ENCODE data around the gene ZMYND11.
"Not testable (repeated sequence)": the region's sequence is repeated elsewhere in the genome, so short reads cannot be mapped to it uniquely, and the experiment has no call there.

Gene ZMYND11

DNA sequence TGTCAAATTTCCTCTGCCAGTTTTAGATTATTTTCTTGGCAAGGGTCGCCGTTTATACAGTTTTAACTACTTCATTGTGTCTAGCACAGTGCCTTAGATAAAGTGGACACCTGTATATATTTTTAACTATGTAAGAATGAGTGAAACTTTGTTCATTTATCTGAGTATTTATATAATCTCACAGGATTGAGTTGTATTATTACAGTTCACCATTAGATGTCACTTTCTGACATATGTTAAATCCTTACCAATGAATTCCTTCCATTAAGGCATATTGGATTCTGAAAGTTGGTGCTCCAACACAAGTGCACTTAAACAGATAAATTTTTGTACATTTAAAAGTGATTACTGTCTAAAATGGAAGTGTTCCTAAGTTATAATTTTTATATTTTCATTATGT, 43.0 kb downstream of the ZMYND11 start:
- peak; percentile 18 for DNase-seq (ENCODE audit: low read depth, low spot score)
- H3K9ac ChIP-seq (ENCODE audit: insufficient read length), result no peak overlapping the region
- TF ChIP-seq EZH2 (IDR thresholded peaks at IDR 0.05) (no peak), FOXP2 (optimal IDR thresholded peaks at IDR 0.05; ENCODE audit: control extremely low read depth, extremely low read length, insufficient read depth) (no peak), POLR2AphosphoS5 (IDR thresholded peaks at IDR 0.05; ENCODE audit: borderline replicate concordance, low read depth, low read length) (no peak)

DNA sequence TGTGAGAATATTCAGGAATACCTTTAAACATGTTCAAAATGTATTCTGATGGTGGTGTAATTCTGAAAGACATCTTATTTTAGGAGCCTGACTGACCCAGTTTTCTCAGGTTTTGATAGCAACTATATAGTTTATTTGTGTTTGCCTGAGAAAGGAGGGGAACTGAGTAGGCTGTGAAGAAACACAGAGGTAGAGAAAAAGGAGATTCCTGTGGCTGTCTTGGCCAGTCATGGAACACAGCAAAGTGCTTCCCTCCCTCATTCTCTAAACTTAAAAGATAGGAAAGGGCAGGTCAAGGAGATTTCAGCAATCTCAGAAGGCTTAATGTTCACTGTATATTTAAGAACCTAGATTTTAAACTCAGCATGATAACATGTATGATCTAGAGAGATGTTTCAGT, 43.5 kb downstream of the ZMYND11 start:
- Histone ChIP-seq H3K4me3 (no peak overlapping the region), H3K36me3 (ENCODE audit: insufficient read depth, low read length) (peaks cover 14% of the 10 kb centered on the region; the same call in 1 of the 2 replicates), H3K9me3 (ENCODE audit: low read depth, low read length) (no peaks in the 10 kb centered on the region), H3K9ac (ENCODE audit: insufficient read length) (no peak overlapping the region), H3K27ac (no peak overlapping the region)
- DNase-seq (ENCODE audit: low read depth, low spot score), result no peak
- TF ChIP-seq FOXP2 (optimal IDR thresholded peaks at IDR 0.05; ENCODE audit: control extremely low read depth, extremely low read length, insufficient read depth), result no peak
- no peak for TF ChIP-seq EZH2 (IDR thresholded peaks at IDR 0.05)
- no peak for TF ChIP-seq POLR2AphosphoS5 (IDR thresholded peaks at IDR 0.05; ENCODE audit: borderline replicate concordance, low read depth, low read length)

More for the DNA sequence above, 43.0 kb downstream of the ZMYND11 start:
- H3K36me3 ChIP-seq (ENCODE audit: insufficient read depth, low read length), result peaks cover 9% of the 10 kb centered on the region; the same call in 1 of the 2 replicates
- no peaks in the 10 kb centered on the region for H3K9me3 ChIP-seq (ENCODE audit: low read depth, low read length)
- no peak overlapping the region for H3K27ac ChIP-seq
- no peak overlapping the region for H3K4me3 ChIP-seq

DNA sequence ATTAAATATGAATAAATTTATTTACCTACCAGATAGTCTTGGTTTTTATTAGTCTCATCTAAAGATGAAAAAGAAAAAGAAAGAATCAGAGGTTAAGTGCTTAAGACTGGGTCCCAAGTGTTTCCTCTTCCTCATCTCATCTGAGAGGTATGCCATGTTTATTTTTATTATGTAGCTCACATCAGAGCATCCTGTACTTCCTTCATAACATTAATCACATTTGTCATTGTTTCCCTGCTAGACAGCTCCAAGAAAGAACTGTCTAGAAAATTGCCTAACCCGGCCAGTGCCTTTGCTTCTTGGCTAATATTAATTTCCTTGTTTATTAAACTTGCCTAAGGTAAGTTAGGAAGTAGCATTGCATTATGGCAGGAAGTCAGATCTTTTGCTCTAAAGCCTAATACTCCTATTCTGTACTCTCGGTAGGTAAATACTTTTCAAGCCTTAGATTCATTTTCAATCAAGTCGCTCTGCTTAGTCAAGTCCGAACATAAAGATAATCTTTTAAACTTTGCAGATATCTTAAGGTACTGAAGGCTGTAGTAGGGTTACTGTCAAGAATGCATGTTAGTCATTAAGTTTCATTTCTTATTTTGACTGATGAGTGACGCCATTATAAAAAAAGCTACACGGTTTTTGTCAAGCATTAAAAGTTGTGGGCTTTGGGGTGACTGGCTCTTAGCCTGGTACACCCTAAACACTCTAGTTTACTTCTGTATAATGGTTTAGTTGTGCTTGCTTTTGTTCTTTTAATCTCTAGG, 47.4 kb downstream of the ZMYND11 start:
- TF ChIP-seq POLR2AphosphoS5 (IDR thresholded peaks at IDR 0.05; ENCODE audit: borderline replicate concordance, low read depth, low read length), result no peak
- no peak overlapping the region for H3K4me3 ChIP-seq
- no peak overlapping the region for H3K27ac ChIP-seq
- no peaks in the 10 kb centered on the region for H3K9me3 ChIP-seq (ENCODE audit: low read depth, low read length)
- DNase-seq (ENCODE audit: low read depth, low spot score), result no peak
- peaks cover 16% of the 10 kb centered on the region; the same call in 1 of the 2 replicates for H3K36me3 ChIP-seq (ENCODE audit: insufficient read depth, low read length)
- no peak overlapping the region for H3K9ac ChIP-seq (ENCODE audit: insufficient read length)

DNA sequence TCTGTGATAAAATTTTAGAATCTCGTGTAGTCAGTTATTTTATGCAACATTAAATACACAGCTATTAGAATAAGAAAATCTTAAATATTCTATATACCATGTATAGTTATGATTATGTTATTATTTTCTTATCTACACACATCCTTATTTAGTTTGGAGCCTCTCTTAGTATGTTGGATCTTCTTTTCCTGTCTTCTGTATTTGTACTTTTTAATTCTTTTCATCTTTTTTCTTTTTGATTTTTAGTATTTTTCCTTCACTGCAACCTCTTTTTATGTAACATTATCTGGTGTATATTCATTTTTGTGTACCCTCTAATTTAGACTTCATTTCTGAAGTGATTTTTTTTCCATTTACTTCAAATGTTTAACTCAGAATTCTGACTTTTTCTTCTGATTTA, 48.9 kb downstream of the ZMYND11 start:
- H3K36me3 ChIP-seq (ENCODE audit: insufficient read depth, low read length), result peaks cover 16% of the 10 kb centered on the region; the same call in 1 of the 2 replicates
- H3K9me3 ChIP-seq (ENCODE audit: low read depth, low read length), result no peaks in the 10 kb centered on the region
- H3K9ac ChIP-seq (ENCODE audit: insufficient read length), result no peak overlapping the region
- no peak for TF ChIP-seq EZH2 (IDR thresholded peaks at IDR 0.05)
- no peak overlapping the region for H3K4me3 ChIP-seq
- DNase-seq (ENCODE audit: low read depth, low spot score), result no peak
- no peak overlapping the region for H3K27ac ChIP-seq

DNA sequence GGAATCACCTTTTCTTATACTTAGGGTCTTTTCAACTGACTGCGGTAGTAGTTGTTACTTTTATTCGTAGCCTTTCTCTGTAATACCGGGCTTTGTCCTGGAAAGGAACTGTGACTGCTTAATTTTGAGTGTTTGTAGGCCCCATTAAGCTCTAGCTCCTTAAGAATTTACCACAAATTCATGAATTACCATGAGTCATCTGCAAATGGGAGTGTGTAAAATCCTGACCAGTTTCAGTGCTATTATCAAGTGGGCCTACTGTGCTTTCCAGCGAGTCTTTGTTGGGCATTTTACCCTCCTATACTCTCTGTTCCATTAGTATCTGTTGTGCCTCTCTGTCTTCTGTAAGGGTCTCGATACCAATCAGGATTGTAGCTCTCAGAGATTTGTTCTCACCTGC, 49.7 kb downstream of the ZMYND11 start:
- H3K27ac ChIP-seq, result no peak overlapping the region
- no peak overlapping the region for H3K9ac ChIP-seq (ENCODE audit: insufficient read length)
- TF ChIP-seq FOXP2 (optimal IDR thresholded peaks at IDR 0.05; ENCODE audit: control extremely low read depth, extremely low read length, insufficient read depth) (no peak), POLR2AphosphoS5 (IDR thresholded peaks at IDR 0.05; ENCODE audit: borderline replicate concordance, low read depth, low read length) (no peak), EZH2 (IDR thresholded peaks at IDR 0.05) (no peak)
- no peak overlapping the region for H3K4me3 ChIP-seq
- no peaks in the 10 kb centered on the region for H3K9me3 ChIP-seq (ENCODE audit: low read depth, low read length)
- H3K36me3 ChIP-seq (ENCODE audit: insufficient read depth, low read length), result peaks cover 16% of the 10 kb centered on the region; the same call in 1 of the 2 replicates
- DNase-seq (ENCODE audit: low read depth, low spot score), result no peak

DNA sequence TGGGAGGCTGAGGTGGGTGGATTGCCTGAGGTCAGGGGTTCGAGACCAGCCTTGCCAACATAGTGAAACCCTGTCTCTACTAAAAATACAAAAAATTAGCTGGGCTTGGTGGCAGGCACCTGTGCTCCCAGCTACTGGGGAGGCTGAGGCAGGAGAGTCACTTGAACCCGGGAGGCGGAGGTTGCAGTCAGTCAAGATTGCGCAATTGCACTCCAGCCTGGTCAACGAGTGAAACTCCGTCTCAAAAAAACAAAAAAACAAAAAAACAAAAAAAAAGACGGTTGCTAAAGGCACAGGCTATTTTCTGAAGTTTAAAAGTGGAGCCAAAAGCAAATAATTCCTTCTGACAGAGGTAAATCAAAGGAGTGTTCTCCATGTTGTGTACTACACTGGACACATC, 50.3 kb downstream of the ZMYND11 start:
- not testable (repeated sequence) for H3K4me3 ChIP-seq; H3K9ac ChIP-seq (ENCODE audit: insufficient read length); H3K9me3 ChIP-seq (ENCODE audit: low read depth, low read length); DNase-seq (ENCODE audit: low read depth, low spot score); H3K27ac ChIP-seq
- peaks cover 16% of the 10 kb centered on the region; the same call in 1 of the 2 replicates for H3K36me3 ChIP-seq (ENCODE audit: insufficient read depth, low read length)

DNA sequence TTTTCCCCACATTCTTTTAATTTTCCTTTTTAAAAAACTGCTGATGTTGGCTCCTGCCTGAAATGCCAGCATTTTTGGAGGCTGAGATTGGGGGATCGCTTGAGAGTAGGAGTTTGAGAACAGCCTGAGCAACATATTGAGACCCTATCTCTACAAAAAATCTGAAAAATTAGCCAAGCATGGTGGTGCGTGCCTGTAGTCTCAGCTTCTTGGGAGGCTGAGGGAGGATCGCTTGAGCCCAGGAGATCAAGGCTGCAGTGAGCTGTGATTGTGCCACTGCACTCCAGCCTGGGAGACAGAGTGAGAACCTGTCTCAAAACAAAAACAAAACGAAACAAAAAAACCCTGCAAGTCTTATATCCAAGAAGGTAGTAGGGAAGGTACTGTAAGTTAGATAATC, 51.7 kb downstream of the ZMYND11 start:
- H3K4me3 ChIP-seq, result no peak overlapping the region

DNA sequence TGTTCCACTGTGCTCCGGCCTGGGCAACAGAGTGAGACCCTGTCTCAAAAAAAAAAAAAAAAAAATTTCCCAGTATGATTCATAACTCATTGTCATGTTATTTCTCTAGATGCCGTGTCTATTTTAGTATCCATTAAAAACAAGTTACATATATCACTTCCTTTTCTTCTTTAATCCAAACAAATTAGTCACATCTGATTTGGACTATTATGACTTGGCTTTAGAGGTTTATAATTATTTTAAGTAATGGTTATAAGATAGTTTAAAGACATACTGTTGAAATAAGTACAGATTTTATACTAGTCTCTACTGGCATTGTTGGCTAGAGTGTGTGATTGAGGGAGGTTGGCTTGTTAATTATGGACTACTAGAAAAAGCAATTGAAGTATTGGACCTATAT, 53.3 kb downstream of the ZMYND11 start:
- Histone ChIP-seq H3K9me3 (ENCODE audit: low read depth, low read length) (no peaks in the 10 kb centered on the region), H3K9ac (ENCODE audit: insufficient read length) (no peak overlapping the region), H3K27ac (no peak overlapping the region), H3K36me3 (ENCODE audit: insufficient read depth, low read length) (peaks cover 9% of the 10 kb centered on the region; the same call in 1 of the 2 replicates), H3K4me3 (no peak overlapping the region)
- TF ChIP-seq POLR2AphosphoS5 (IDR thresholded peaks at IDR 0.05; ENCODE audit: borderline replicate concordance, low read depth, low read length), result no peak
- TF ChIP-seq FOXP2 (optimal IDR thresholded peaks at IDR 0.05; ENCODE audit: control extremely low read depth, extremely low read length, insufficient read depth), result no peak
- no peak for TF ChIP-seq EZH2 (IDR thresholded peaks at IDR 0.05)
- DNase-seq (ENCODE audit: low read depth, low spot score), result no peak

More for the DNA sequence above, 51.7 kb downstream of the ZMYND11 start:
- Histone ChIP-seq H3K27ac (no peak overlapping the region), H3K9ac (ENCODE audit: insufficient read length) (no peak overlapping the region), H3K9me3 (ENCODE audit: low read depth, low read length) (no peaks in the 10 kb centered on the region), H3K36me3 (ENCODE audit: insufficient read depth, low read length) (peaks cover 16% of the 10 kb centered on the region; the same call in 1 of the 2 replicates)
- TF ChIP-seq FOXP2 (optimal IDR thresholded peaks at IDR 0.05; ENCODE audit: control extremely low read depth, extremely low read length, insufficient read depth), result no peak
- TF ChIP-seq POLR2AphosphoS5 (IDR thresholded peaks at IDR 0.05; ENCODE audit: borderline replicate concordance, low read depth, low read length), result no peak
- no peak for TF ChIP-seq EZH2 (IDR thresholded peaks at IDR 0.05)
- DNase-seq (ENCODE audit: low read depth, low spot score), result no peak

DNA sequence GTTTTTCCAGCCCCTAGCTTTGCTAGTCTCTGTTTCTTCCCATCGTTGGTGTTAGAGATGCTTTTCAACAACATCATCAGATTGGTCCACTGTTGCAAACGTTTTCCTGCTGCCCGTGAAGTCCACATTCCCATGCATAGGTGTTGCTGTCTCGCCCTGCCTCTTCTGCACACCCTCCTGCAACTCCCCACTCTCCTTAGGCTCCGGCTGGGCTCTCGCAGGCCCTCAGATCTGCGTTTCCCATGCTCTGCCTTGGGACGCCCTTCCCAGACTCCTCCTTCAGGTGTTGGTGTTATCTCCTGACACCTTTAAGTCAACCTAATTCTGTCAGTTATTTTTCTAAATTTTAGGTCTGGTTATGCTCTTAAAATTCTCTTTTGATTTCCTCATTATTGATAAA, 55.0 kb downstream of the ZMYND11 start:
- TF ChIP-seq EZH2 (IDR thresholded peaks at IDR 0.05), result no peak
- no peak for TF ChIP-seq POLR2AphosphoS5 (IDR thresholded peaks at IDR 0.05; ENCODE audit: borderline replicate concordance, low read depth, low read length)
- TF ChIP-seq FOXP2 (optimal IDR thresholded peaks at IDR 0.05; ENCODE audit: control extremely low read depth, extremely low read length, insufficient read depth), result no peak
- Histone ChIP-seq H3K9ac (ENCODE audit: insufficient read length) (no peak overlapping the region), H3K27ac (no peak overlapping the region), H3K36me3 (ENCODE audit: insufficient read depth, low read length) (peaks cover 5% of the 10 kb centered on the region; the same call in 1 of the 2 replicates), H3K4me3 (no peak overlapping the region), H3K9me3 (ENCODE audit: low read depth, low read length) (no peaks in the 10 kb centered on the region)
- DNase-seq (ENCODE audit: low read depth, low spot score), result no peak
